Hepatocyte (in vitro differentiated cells): ENCODE measurements around the gene STARD6. TPM values are rescaled to one million over a fixed set of nuclear protein-coding genes. Genes with fewer than 3 reads are reported as not detected.
A peak's percentile ranks its signal among the peaks of the same experiment; 100 is the strongest.

Experiments
- DNase-seq: peaks from one replicate; pipeline ENCODE4 v3.0.0-alpha.2; 2016; ENCODE audit warnings: low spot score
- H2AFZ ChIP-seq: fragments of 200-600 bp; sonication (generic); 2 replicates; pipeline ENCODE4 v1.6.0; 2016; ENCODE audit warnings: antibody characterized with exemption, mild to moderate bottlenecking
- H3K27ac ChIP-seq: fragments of 200-600 bp; sonication (generic); 2 replicates; pipeline ENCODE4 v1.5.1; 2016; ENCODE audit warnings: mild to moderate bottlenecking
- H3K27me3 ChIP-seq: fragments of 200-600 bp; sonication (generic); 2 replicates; pipeline ENCODE4 v1.6.1; 2016
- H3K36me3 ChIP-seq: fragments of 200-600 bp; sonication (generic); replicated peaks from 2 replicates; pipeline ENCODE4 v1.5.1; 2016; ENCODE audit warnings: low read depth; ENCODE audit not compliant: insufficient read depth
- H3K4me1 ChIP-seq: fragments of 200-600 bp; sonication (generic); 2 replicates; pipeline ENCODE4 v1.5.1; 2016; ENCODE audit warnings: mild to moderate bottlenecking, moderate library complexity; ENCODE audit not compliant: insufficient read depth
- H3K4me2 ChIP-seq: fragments of 200-600 bp; sonication (generic); 2 replicates; pipeline ENCODE4 v1.6.0; 2016
- H3K4me3 ChIP-seq: fragments of 200-600 bp; sonication (generic); 2 replicates; pipeline ENCODE4 v1.5.1; 2016; ENCODE audit warnings: mild to moderate bottlenecking
- H3K79me2 ChIP-seq: fragments of 200-600 bp; sonication (generic); 2 replicates; pipeline ENCODE4 v1.6.0; 2017; ENCODE audit warnings: mild to moderate bottlenecking
- H3K9me2 ChIP-seq: fragments of 200-600 bp; sonication (generic); replicated peaks from 2 replicates; pipeline ENCODE4 v1.6.0; 2017; ENCODE audit warnings: mild to moderate bottlenecking; ENCODE audit not compliant: insufficient read depth
- H3K9me3 ChIP-seq: fragments of 200-600 bp; sonication (generic); 2 replicates; pipeline ENCODE4 v1.5.1; 2016; ENCODE audit warnings: low read depth, mild to moderate bottlenecking
- H4K20me1 ChIP-seq: fragments of 200-600 bp; sonication (generic); 2 replicates; pipeline ENCODE4 v1.6.0; 2016; ENCODE audit warnings: mild to moderate bottlenecking; ENCODE audit not compliant: insufficient read depth, poor library complexity, severe bottlenecking
- EZH2 ChIP-seq: fragments of 200-600 bp; sonication (generic); IDR thresholded peaks from 2 replicates; pipeline ENCODE4 v1.6.1; 2016; ENCODE audit warnings: antibody characterized with exemption, mild to moderate bottlenecking, borderline replicate concordance
- EZH2phosphoT487 ChIP-seq: fragments of 200-600 bp; sonication (generic); IDR thresholded peaks from one replicate; pipeline ENCODE4 v1.6.1; 2018; ENCODE audit warnings: antibody characterized with exemption, mild to moderate bottlenecking, low read depth, moderate library complexity; ENCODE audit not compliant: unreplicated experiment, severe bottlenecking
- WGBS: methylation state at CpG from one replicate; pipeline ENCODE4 v1.1.6; 2016; ENCODE audit warnings: low lambda C conversion rate; ENCODE audit errors: missing lambda C conversion rate; 5-methylcytosine and 5-hydroxymethylcytosine counted together
- polyA plus RNA-seq: library from polyadenylated mRNA; unstranded; fragments of >200 nt; fragmentation: Nextera tagmentation; extraction: Ambion mirVana; gene quantifications from 2 replicates; pipeline ENCODE4 v1.2.1, GENCODE V29; 2016
- total RNA-seq: library from RNA; depleted of rRNA; stranded (reverse); fragments of >200 nt; gene quantifications from 2 replicates; pipeline ENCODE4 v1.2.3, GENCODE V29; 2014
- TF ChIP-seq, protein P1 (sequence below): fragments of 200-600 bp; sonication (generic); IDR thresholded peaks from 2 replicates; pipeline ENCODE4 v1.5.1; 2016; ENCODE audit warnings: antibody characterized with exemption, mild to moderate bottlenecking; ENCODE audit not compliant: poor library complexity

The STARD6 gene
- total and polyA plus RNA-seq, 2 experiments from 2014 or later: 0.81 TPM; not detected in 1

DNA sequence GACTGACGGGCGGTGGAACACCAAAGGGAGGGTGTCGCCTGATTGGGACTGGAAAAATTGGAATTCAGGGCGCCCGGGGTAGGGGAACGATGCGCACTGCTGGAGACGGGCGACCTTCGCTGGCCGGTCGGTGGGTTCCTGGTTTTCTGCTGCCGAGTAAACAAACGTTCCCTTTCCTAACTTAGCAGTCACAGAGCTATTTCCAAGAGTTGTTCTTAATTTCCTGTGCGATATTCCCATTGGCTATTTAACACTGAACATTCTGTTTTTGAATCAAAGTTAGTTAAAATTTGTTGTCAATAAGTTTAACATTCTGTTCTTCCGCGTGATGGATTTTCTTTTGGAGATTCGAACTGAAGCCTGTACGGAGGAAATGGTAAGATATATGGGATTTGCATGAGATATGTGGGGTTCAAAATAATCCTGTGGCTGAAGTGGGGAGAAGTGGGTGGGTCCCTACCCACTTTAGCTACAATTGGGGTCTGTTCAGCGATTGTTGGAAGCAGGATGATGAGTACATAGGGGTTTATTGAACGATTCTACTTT, 910 bp upstream of the STARD6 start:
- Histone ChIP-seq H3K36me3 (no peaks in the 10 kb centered on the region), H3K27me3 (no peaks in the 10 kb centered on the region), H3K9me3 (no peaks in the 10 kb centered on the region), H3K79me2 (peaks cover 5% of the 10 kb centered on the region), H3K4me3 (peak overlapping the region; percentile 86), H3K4me1 (peaks cover 5% of the 10 kb centered on the region), H3K27ac (peak overlapping the region; percentile 57), H4K20me1 (no peaks in the 10 kb centered on the region), H3K9me2 (no peaks in the 10 kb centered on the region), H2AFZ (peak overlapping the region; percentile 91), H3K4me2 (peak overlapping the region; percentile 93)
- 2% methylated on average over 21 of the region's 21 CpGs for WGBS
- peak; percentile 22 for DNase-seq
- no peak for TF ChIP-seq EZH2
- TF ChIP-seq, protein P1, sequence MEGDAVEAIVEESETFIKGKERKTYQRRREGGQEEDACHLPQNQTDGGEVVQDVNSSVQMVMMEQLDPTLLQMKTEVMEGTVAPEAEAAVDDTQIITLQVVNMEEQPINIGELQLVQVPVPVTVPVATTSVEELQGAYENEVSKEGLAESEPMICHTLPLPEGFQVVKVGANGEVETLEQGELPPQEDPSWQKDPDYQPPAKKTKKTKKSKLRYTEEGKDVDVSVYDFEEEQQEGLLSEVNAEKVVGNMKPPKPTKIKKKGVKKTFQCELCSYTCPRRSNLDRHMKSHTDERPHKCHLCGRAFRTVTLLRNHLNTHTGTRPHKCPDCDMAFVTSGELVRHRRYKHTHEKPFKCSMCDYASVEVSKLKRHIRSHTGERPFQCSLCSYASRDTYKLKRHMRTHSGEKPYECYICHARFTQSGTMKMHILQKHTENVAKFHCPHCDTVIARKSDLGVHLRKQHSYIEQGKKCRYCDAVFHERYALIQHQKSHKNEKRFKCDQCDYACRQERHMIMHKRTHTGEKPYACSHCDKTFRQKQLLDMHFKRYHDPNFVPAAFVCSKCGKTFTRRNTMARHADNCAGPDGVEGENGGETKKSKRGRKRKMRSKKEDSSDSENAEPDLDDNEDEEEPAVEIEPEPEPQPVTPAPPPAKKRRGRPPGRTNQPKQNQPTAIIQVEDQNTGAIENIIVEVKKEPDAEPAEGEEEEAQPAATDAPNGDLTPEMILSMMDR: no peak
- TF ChIP-seq EZH2phosphoT487: no peak

DNA sequence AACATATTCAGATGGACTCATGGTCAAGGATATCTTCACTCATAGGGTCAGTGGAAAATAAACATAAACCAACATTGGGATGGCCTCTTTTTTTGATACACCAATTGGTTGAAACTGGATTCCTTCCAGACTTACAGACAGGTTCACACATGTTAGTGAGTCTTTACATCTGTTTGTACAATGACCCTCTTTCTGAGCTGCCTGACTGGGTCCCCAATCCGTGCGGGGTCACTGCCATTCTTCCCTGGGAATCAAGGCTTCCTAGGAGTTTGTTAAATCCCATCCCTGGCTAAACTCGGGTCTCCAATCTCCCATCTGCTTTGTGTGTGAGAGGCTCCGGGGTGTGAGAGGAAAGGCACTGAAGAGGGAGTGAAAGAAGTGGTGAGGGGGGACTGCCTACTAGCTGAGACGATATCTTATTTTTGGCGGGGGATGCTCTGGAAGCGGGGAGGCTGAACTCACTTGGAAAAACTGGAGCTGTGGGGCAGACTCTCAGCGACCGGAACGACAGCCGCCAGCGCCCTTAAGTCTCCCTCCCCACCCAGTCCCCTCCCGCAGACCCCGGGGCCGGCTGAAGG, 487 bp downstream of the STARD6 start:
- no peak for TF ChIP-seq EZH2
- no peak for TF ChIP-seq EZH2phosphoT487
- Histone ChIP-seq H3K36me3 (no peaks in the 10 kb centered on the region), H3K4me3 (peak overlapping the region; percentile 86), H3K4me1 (peaks cover 5% of the 10 kb centered on the region), H2AFZ (peak overlapping the region; percentile 91), H3K27me3 (no peaks in the 10 kb centered on the region), H4K20me1 (no peaks in the 10 kb centered on the region), H3K4me2 (peak overlapping the region; percentile 93), H3K9me3 (no peaks in the 10 kb centered on the region), H3K27ac (peak overlapping the region; percentile 26), H3K9me2 (no peaks in the 10 kb centered on the region), H3K79me2 (peaks cover 5% of the 10 kb centered on the region)
- WGBS: 4% methylated on average over 14 of the region's 15 CpGs
- no peak for DNase-seq

DNA sequence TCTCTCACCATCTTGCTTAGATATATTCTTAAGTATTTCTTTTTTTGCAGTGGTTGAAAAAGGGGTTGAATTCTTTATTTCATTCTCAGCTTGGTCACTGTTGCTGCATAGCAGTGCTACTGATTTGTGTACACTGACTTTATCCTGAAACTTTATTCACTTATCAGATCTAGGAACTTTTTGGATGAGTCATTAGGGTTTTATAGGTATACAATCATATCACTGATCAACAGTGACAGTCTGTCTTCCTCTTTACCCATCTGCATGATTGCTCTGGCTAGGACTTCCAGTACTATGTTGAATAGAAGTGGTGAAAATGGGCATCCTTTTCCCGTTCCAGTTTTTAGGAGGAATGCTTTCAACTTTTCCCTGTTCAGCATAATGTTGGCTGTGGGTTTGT, 6.5 kb downstream of the STARD6 start:
- 94% methylated on average over 1 of the region's 1 CpG for WGBS
- Histone ChIP-seq H3K36me3 (no peaks in the 10 kb centered on the region), H2AFZ (no peak overlapping the region), H3K79me2 (no peaks in the 10 kb centered on the region), H3K9me3 (no peaks in the 10 kb centered on the region), H3K27ac (no peak overlapping the region), H3K9me2 (no peaks in the 10 kb centered on the region), H3K27me3 (no peaks in the 10 kb centered on the region), H3K4me1 (no peaks in the 10 kb centered on the region), H3K4me3 (no peak overlapping the region), H4K20me1 (no peaks in the 10 kb centered on the region), H3K4me2 (no peak overlapping the region)
- TF ChIP-seq EZH2 (no peak), EZH2phosphoT487 (no peak)
- TF ChIP-seq, protein P1: no peak
- no peak for DNase-seq

DNA sequence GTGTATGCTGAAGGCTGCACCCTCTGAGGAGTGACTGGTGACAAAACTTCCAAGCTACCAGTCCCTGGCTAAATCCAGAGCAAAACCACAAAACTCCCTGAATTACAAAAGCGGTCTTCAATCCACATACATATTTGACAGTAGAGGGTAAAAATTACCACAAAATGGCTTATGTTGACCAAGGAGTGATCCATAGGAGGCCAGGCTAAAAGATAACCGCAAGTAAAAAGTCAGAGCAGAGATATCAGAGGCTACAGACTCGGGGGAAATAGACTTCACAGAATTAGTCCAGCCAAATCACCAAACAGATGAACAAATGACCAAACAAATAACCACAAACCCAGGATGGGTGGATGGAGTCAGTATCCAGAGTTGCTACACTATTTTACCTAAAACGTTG, 19.4 kb downstream of the STARD6 start:
- H4K20me1 ChIP-seq: no peaks in the 10 kb centered on the region
- H3K4me2 ChIP-seq: no peak overlapping the region
- H3K9me2 ChIP-seq: no peaks in the 10 kb centered on the region
- 88% methylated on average over 4 of the region's 4 CpGs for WGBS
- H3K36me3 ChIP-seq: no peaks in the 10 kb centered on the region
- DNase-seq: no peak
- no peak overlapping the region for H3K27ac ChIP-seq
- no peaks in the 10 kb centered on the region for H3K9me3 ChIP-seq
- no peaks in the 10 kb centered on the region for H3K27me3 ChIP-seq
- H3K4me1 ChIP-seq: no peaks in the 10 kb centered on the region
- TF ChIP-seq, protein P1: no peak
- TF ChIP-seq EZH2: no peak
- TF ChIP-seq EZH2phosphoT487: no peak
- H3K4me3 ChIP-seq: no peak overlapping the region
- no peaks in the 10 kb centered on the region for H3K79me2 ChIP-seq
- no peak overlapping the region for H2AFZ ChIP-seq
